KMS-11 (cell line): ENCODE results near the gene NPFFR2.
"Not testable (repeated sequence)": the region's sequence is repeated elsewhere in the genome, so short reads cannot be mapped to it uniquely, and the experiment has no call there.

Source experiments
- H2AFZ ChIP-seq: fragments of 200-600 bp; sonication (generic); 2 replicates; pipeline ENCODE4 v1.6.1; 2016; ENCODE audit warnings: antibody characterized with exemption, mixed run types, low read depth
- H3K27ac ChIP-seq: fragments of 200-600 bp; sonication (generic); 2 replicates; pipeline ENCODE4 v1.6.1; 2016; ENCODE audit warnings: mild to moderate bottlenecking, mixed run types
- H3K27me3 ChIP-seq: fragments of 200-600 bp; sonication (generic); 2 replicates; pipeline ENCODE4 v1.6.1; 2017; ENCODE audit warnings: mild to moderate bottlenecking, low read depth, mixed run types, moderate library complexity; ENCODE audit not compliant: insufficient read depth
- H3K36me3 ChIP-seq: fragments of 200-600 bp; sonication (generic); 2 replicates; pipeline ENCODE4 v1.6.1; 2017; ENCODE audit warnings: mild to moderate bottlenecking, mixed run types; ENCODE audit not compliant: insufficient read depth
- H3K4me1 ChIP-seq: fragments of 200-600 bp; sonication (generic); 2 replicates; pipeline ENCODE4 v1.6.1; 2016; ENCODE audit warnings: mild to moderate bottlenecking, low read depth, mixed run types; ENCODE audit not compliant: poor library complexity, severe bottlenecking
- H3K4me2 ChIP-seq: fragments of 200-600 bp; sonication (generic); 2 replicates; pipeline ENCODE4 v1.7.0; 2016; ENCODE audit warnings: mild to moderate bottlenecking, mixed run types
- H3K4me3 ChIP-seq: fragments of 200-600 bp; sonication (generic); IDR thresholded peaks from 2 replicates; pipeline ENCODE4 v1.6.1; 2017; ENCODE audit warnings: low read depth, low read length, mixed read lengths; ENCODE audit not compliant: insufficient read depth
- H3K79me2 ChIP-seq: fragments of 200-600 bp; sonication (generic); 2 replicates; pipeline ENCODE4 v1.6.1; 2016; ENCODE audit warnings: low read depth, mixed run types; ENCODE audit not compliant: insufficient read depth
- H3K9ac ChIP-seq: fragments of 200-600 bp; sonication (generic); 2 replicates; pipeline ENCODE4 v1.6.1; 2016; ENCODE audit warnings: mild to moderate bottlenecking, mixed run types
- H4K20me1 ChIP-seq: fragments of 200-600 bp; sonication (generic); 2 replicates; pipeline ENCODE4 v1.6.1; 2016; ENCODE audit warnings: mild to moderate bottlenecking, mixed run types; ENCODE audit not compliant: insufficient read depth
- CTCF ChIP-seq: fragments of 200-600 bp; sonication (generic); conservative IDR thresholded peaks from 2 replicates; pipeline ENCODE4 v1.6.1; 2017; ENCODE audit warnings: low read depth, mild to moderate bottlenecking, antibody characterized with exemption, low read length, moderate library complexity, mixed read lengths

The NPFFR2 gene

GRCh38 chr4:72128741-72129140 lies 96.9 kb downstream of the NPFFR2 start:
- Histone ChIP-seq H2AFZ (no peak overlapping the region), H3K4me3 (no peak overlapping the region), H3K36me3 (no peaks in the 10 kb centered on the region), H3K79me2 (no peaks in the 10 kb centered on the region), H3K4me1 (no peaks in the 10 kb centered on the region), H3K9ac (no peak overlapping the region), H4K20me1 (no peaks in the 10 kb centered on the region), H3K27ac (no peak overlapping the region), H3K4me2 (no peak overlapping the region), H3K27me3 (no peaks in the 10 kb centered on the region)
- TF ChIP-seq CTCF: no peak

GRCh38 chr4:72136429-72136828 lies 104.6 kb downstream of the NPFFR2 start:
- H3K36me3 ChIP-seq: no peaks in the 10 kb centered on the region
- no peak for TF ChIP-seq CTCF
- no peaks in the 10 kb centered on the region for H3K79me2 ChIP-seq
- H3K9ac ChIP-seq: no peak overlapping the region
- no peak overlapping the region for H3K27ac ChIP-seq
- no peak overlapping the region for H2AFZ ChIP-seq
- H3K4me3 ChIP-seq: no peak overlapping the region
- no peaks in the 10 kb centered on the region for H3K4me1 ChIP-seq
- H3K4me2 ChIP-seq: no peak overlapping the region
- no peaks in the 10 kb centered on the region for H3K27me3 ChIP-seq
- H4K20me1 ChIP-seq: no peaks in the 10 kb centered on the region

DNA sequence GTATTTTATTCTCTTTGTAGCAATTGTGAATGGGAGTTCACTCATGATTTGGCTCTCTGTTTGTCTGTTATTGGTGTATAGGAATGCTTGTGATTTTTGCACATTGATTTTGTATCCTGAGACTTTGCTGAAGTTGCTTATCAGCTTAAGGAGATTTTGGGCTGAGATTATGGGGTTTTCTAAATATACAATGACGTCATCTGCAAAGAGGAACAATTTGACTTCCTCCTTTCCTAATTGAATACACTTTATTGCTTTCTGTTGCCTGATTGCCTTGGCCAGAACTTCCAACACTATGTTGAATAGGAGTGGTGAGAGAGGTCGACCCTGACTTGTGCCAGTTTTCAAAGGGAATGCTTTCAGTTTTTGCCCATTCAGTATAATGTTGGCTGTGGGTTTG lies 108.2 kb downstream of the NPFFR2 start:
- H3K36me3 ChIP-seq, H3K27ac ChIP-seq, H3K27me3 ChIP-seq, H3K9ac ChIP-seq, H3K4me1 ChIP-seq, H3K79me2 ChIP-seq, H2AFZ ChIP-seq, H3K4me3 ChIP-seq, H4K20me1 ChIP-seq, H3K4me2 ChIP-seq: not testable (repeated sequence)

DNA sequence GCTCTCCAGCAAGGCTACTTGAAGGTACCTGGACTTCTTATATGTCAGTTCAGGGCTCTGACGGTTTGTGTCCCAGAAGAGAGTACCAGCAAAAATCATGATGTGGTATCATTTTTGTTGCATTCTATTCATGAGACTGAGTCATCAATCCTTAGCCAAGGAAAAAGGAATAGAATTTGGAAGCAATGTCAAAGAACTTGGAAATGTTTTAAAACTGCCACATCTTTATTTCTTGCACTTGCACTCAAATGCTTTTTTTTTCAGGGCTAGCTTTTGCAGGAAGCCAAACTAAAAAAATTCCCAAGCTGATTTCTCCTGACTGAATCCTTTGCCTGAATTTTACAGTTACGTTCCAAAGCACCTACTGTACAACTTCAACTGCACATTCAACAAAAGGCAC lies 112.4 kb downstream of the NPFFR2 start:
- Histone ChIP-seq H3K4me1 (no peaks in the 10 kb centered on the region), H3K4me2 (no peak overlapping the region), H3K27me3 (no peaks in the 10 kb centered on the region), H2AFZ (no peak overlapping the region), H3K36me3 (no peaks in the 10 kb centered on the region), H3K79me2 (no peaks in the 10 kb centered on the region), H4K20me1 (no peaks in the 10 kb centered on the region), H3K27ac (no peak overlapping the region), H3K4me3 (no peak overlapping the region), H3K9ac (no peak overlapping the region)
- no peak for TF ChIP-seq CTCF

DNA sequence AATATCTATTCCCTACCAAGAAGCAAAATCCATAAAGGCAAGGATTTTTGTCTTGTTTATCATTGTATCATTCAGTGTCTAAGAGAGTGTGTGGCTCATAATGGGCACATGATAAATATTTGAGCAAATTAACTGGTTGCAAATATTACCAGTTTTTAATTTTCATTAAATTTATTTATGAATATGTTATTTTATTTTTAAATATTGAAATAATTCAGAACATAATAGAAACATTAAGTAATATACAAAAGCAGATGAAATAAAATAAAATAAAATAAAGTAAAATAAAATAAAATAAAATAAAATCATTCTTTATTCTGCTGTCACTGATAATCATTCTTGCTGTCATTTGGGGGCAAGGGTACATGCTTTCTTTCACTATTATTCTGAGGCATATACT lies 120.9 kb downstream of the NPFFR2 start:
- Histone ChIP-seq H3K27ac (no peak overlapping the region), H3K27me3 (no peaks in the 10 kb centered on the region), H3K36me3 (no peaks in the 10 kb centered on the region), H4K20me1 (no peaks in the 10 kb centered on the region), H3K4me2 (no peak overlapping the region), H3K79me2 (no peaks in the 10 kb centered on the region), H3K9ac (no peak overlapping the region), H2AFZ (no peak overlapping the region), H3K4me1 (peaks cover 11% of the 10 kb centered on the region), H3K4me3 (no peak overlapping the region)
- TF ChIP-seq CTCF: no peak

DNA sequence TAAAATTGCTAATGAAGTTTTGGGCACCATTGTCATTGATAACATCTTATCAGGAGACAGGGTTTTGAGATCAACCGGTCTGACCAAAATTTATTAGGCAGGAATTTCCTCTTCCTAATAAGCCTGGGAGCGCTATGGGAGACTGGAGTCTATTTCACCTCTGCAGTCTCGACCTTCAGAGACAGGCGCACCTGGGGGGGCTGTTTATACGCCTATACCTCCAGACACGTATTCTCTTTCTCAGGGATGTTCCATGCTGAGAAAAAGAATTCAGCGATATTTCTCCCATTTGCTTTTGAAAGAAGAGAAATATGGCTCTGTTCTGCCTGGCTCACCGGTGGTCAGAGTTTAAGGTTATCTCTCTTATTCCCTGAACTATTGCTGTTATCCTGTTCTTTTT lies 121.8 kb downstream of the NPFFR2 start:
- peaks cover 11% of the 10 kb centered on the region for H3K4me1 ChIP-seq
- not testable (repeated sequence) for H4K20me1 ChIP-seq, H3K36me3 ChIP-seq, H2AFZ ChIP-seq, H3K4me3 ChIP-seq, H3K27ac ChIP-seq, H3K79me2 ChIP-seq, H3K9ac ChIP-seq, H3K27me3 ChIP-seq, H3K4me2 ChIP-seq

DNA sequence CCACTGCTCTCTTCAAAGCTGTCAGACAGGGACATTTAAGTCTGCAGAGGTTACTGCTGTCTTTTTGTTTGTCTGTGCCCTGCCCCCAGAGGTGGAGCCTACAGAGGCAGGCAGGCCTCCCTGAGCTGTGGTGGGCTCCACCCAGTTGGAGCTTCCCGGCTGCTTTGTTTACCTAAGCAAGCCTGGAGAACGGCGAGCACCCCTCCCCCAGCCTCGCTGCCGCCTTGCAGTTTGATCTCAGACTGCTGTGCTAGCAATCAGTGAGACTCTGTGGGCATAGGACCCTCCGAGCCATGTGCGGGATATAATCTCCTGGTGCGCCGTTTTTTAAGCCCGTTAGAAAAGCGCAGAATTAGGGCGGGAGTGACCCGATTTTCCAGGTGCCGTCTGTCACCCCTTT lies 137.5 kb downstream of the NPFFR2 start:
- not testable (repeated sequence) for H3K4me2 ChIP-seq, H4K20me1 ChIP-seq, H3K36me3 ChIP-seq, H2AFZ ChIP-seq, H3K9ac ChIP-seq, H3K4me3 ChIP-seq, H3K27ac ChIP-seq, H3K27me3 ChIP-seq, H3K4me1 ChIP-seq, H3K79me2 ChIP-seq
